OCI-LY1 (cell line): ENCODE measurements around the gene TRAPPC10.
"Not testable (repeated sequence)": the region's sequence is repeated elsewhere in the genome, so short reads cannot be mapped to it uniquely, and the experiment has no call there.

ENCODE experiments used
- CTCF ChIP-seq: fragments of 200-600 bp; sonication (generic), shearing (Covaris generic); IDR thresholded peaks from 2 replicates; pipeline ENCODE4 v1.5.1; 2017; ENCODE audit warnings: mild to moderate bottlenecking, antibody characterized with exemption, low read length, moderate library complexity, mixed read lengths
- EZH2 ChIP-seq: fragments of 200-600 bp; sonication (generic), shearing (Covaris generic); IDR thresholded peaks from 2 replicates; pipeline ENCODE4 v1.8.0; 2017; ENCODE audit warnings: borderline replicate concordance, mixed run types, mild to moderate bottlenecking, antibody characterized with exemption, low read length, moderate library complexity, mixed read lengths

- not testable (repeated sequence) for TF ChIP-seq CTCF, EZH2
Measured at GRCh38 chr21:44153214-44153888, 141.2 kb downstream of the TRAPPC10 start.
